Chondrocyte (in vitro differentiated cells): ENCODE results near the gene DPH5. TPM values are rescaled to one million over a fixed set of nuclear protein-coding genes. Genes with fewer than 3 reads are reported as not detected.

Source experiments
- DNase-seq: peaks from one replicate; pipeline ENCODE4 v3.0.0; 2021; ENCODE audit warnings: mixed read lengths, low spot score
- H3K27ac Mint-ChIP-seq: one replicate; pipeline ENCODE4 v1.8.0; 2021; ENCODE audit warnings: mild to moderate bottlenecking, moderate library complexity, mixed read lengths; ENCODE audit not compliant: unreplicated experiment
- H3K27me3 Mint-ChIP-seq: 2 replicates; pipeline ENCODE4 v1.8.0; 2021; ENCODE audit warnings: low read depth, mixed read lengths
- H3K36me3 Mint-ChIP-seq: 2 replicates; pipeline ENCODE4 v1.8.0; 2021; ENCODE audit warnings: low read depth, mixed read lengths
- H3K4me1 Mint-ChIP-seq: 2 replicates; pipeline ENCODE4 v1.8.0; 2021; ENCODE audit warnings: low read depth, mild to moderate bottlenecking, mixed read lengths
- H3K4me3 Mint-ChIP-seq: one replicate; pipeline ENCODE4 v1.8.0; 2021; ENCODE audit warnings: mild to moderate bottlenecking, moderate library complexity, mixed read lengths; ENCODE audit not compliant: unreplicated experiment
- H3K9me3 Mint-ChIP-seq: 2 replicates; pipeline ENCODE4 v1.8.0; 2021; ENCODE audit warnings: low read depth, mixed read lengths
- CTCF ChIP-seq: fragments of 200-600 bp; sonication (generic); IDR thresholded peaks from 2 replicates; pipeline ENCODE4 v1.5.0; 2021; ENCODE audit warnings: antibody characterized with exemption, mild to moderate bottlenecking, moderate library complexity
- total RNA-seq: library from RNA; stranded (reverse); gene quantifications from 3 replicates; pipeline ENCODE4 v1.2.1, GENCODE V29; 2021

The DPH5 gene
- total RNA-seq, 1 donor from 2014 or later: 30.5 TPM

DNA sequence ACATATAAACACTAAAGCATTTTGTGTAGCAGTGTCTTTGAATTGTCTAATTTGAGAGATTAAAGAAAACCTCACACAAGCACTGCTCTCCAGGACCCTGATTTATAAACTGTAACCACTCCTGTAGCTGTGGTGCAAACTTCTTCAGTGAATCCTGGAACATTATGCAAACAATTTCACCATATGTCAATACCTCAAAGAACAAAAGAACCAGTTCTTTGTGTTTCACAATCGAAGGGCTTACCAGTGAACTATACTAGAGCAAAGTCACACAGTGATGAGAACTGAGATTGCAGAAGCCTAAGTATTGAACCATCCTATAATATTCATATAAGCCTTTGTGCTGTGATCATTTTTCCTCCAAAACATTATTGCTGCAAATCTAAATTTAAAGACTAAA, 21.5 kb downstream of the DPH5 start:
- Mint-ChIP-seq H3K36me3 (peaks cover 7% of the 10 kb centered on the region), H3K27me3 (no peaks in the 10 kb centered on the region), H3K4me3 (no peak overlapping the region), H3K9me3 (no peaks in the 10 kb centered on the region), H3K27ac (no peak overlapping the region), H3K4me1 (peaks cover 57% of the 10 kb centered on the region)
- TF ChIP-seq CTCF: no peak
- no peak for DNase-seq

GRCh38 chr1:101003012-101003650, 22.5 kb downstream of the DPH5 start:
- Mint-ChIP-seq H3K9me3 (no peaks in the 10 kb centered on the region), H3K36me3 (peaks cover 10% of the 10 kb centered on the region), H3K27me3 (no peaks in the 10 kb centered on the region), H3K4me1 (peaks cover 57% of the 10 kb centered on the region), H3K4me3 (no peak overlapping the region), H3K27ac (no peak overlapping the region)
- no peak for DNase-seq
- no peak for TF ChIP-seq CTCF

GRCh38 chr1:101002551-101002950, 23.0 kb downstream of the DPH5 start:
- H3K27ac Mint-ChIP-seq: peak overlapping the region; percentile 60
- H3K36me3 Mint-ChIP-seq: peaks cover 10% of the 10 kb centered on the region
- no peak for DNase-seq
- H3K27me3 Mint-ChIP-seq: no peaks in the 10 kb centered on the region
- H3K4me1 Mint-ChIP-seq: peaks cover 55% of the 10 kb centered on the region
- no peak overlapping the region for H3K4me3 Mint-ChIP-seq
- no peak for TF ChIP-seq CTCF
- H3K9me3 Mint-ChIP-seq: no peaks in the 10 kb centered on the region

GRCh38 chr1:101000131-101000873, 25.3 kb downstream of the DPH5 start:
- H3K4me1 Mint-ChIP-seq: peaks cover 49% of the 10 kb centered on the region
- no peak overlapping the region for H3K4me3 Mint-ChIP-seq
- DNase-seq: no peak
- no peaks in the 10 kb centered on the region for H3K27me3 Mint-ChIP-seq
- H3K36me3 Mint-ChIP-seq: peaks cover 10% of the 10 kb centered on the region
- H3K27ac Mint-ChIP-seq: no peak overlapping the region
- TF ChIP-seq CTCF: no peak
- H3K9me3 Mint-ChIP-seq: no peaks in the 10 kb centered on the region

GRCh38 chr1:100998426-100998825, 27.2 kb downstream of the DPH5 start:
- DNase-seq: no peak
- Mint-ChIP-seq H3K9me3 (no peaks in the 10 kb centered on the region), H3K27ac (no peak overlapping the region), H3K4me1 (peaks cover 31% of the 10 kb centered on the region), H3K36me3 (peaks cover 10% of the 10 kb centered on the region), H3K27me3 (no peaks in the 10 kb centered on the region), H3K4me3 (no peak overlapping the region)
- no peak for TF ChIP-seq CTCF
